ENCODE results near the gene MACROH2A1.

MACROH2A1 gene

DNA sequence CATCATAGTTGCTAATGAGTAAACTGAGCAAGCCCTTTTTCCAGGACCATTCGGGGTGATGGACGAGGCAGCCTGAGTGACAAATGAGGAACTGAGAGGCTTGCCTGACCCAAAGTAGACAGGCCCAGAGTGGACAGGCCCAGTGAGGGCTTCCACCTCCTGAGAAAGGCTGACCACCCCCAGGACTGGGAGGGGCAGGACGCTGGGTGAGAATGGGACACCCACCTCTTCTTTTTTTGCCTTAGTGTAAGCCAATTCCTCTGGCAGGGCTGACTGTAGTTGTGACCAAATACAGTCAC lies 68.3 kb downstream of the MACROH2A1 start:
- no peak overlapping the region for H3K27ac ChIP-seq
- TF ChIP-seq ZFX (IDR thresholded peaks at IDR 0.05), result no peak
- TF ChIP-seq, protein P1, sequence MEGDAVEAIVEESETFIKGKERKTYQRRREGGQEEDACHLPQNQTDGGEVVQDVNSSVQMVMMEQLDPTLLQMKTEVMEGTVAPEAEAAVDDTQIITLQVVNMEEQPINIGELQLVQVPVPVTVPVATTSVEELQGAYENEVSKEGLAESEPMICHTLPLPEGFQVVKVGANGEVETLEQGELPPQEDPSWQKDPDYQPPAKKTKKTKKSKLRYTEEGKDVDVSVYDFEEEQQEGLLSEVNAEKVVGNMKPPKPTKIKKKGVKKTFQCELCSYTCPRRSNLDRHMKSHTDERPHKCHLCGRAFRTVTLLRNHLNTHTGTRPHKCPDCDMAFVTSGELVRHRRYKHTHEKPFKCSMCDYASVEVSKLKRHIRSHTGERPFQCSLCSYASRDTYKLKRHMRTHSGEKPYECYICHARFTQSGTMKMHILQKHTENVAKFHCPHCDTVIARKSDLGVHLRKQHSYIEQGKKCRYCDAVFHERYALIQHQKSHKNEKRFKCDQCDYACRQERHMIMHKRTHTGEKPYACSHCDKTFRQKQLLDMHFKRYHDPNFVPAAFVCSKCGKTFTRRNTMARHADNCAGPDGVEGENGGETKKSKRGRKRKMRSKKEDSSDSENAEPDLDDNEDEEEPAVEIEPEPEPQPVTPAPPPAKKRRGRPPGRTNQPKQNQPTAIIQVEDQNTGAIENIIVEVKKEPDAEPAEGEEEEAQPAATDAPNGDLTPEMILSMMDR (conservative IDR thresholded peaks at IDR 0.05), result no peak

DNA sequence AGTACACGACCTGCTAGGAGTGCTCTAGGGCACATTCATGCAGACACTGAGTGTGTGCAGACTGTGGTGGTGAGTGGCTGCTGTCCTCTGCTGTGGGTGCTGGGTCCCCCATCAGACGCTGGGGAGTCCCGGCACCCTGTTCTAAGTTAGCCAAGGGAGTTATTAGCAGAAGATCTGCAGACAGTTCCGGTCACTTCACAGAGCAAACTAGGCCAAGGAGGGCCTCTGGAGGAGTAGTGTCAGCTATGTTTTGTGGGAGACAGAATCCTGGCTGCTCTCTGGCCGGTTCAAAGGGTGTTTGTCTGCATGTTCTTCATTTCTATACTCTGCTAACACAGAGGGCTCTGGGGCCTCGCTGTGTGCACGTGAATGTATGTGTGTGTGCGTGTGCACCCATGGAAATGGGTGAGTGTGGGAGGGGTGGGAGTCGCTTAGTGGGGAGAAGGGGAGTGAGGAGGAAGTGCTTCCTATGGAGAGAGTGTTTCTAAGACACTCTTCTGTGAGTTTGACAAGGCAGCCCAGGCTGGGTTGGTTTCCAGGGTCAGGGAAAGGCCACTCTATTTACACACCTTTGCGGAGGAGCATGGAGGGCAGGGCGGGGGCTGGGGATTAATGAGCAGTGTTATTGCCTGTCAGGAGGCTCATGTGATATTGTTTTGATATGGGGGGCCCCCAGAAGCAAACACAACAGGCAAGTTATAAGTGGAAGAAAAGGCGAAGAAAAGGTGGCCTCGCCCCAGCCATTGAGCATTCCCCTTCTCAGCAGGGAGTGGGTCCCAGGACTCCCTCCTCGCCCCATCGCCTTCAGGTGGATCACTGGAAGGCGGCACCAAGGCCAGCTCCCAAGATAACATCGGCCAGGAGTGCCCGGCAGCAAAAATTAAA lies 68.9 kb downstream of the MACROH2A1 start:
- H3K27ac ChIP-seq, result no peak overlapping the region
- TF ChIP-seq ZFX (IDR thresholded peaks at IDR 0.05), result no peak
- TF ChIP-seq, protein P1 (conservative IDR thresholded peaks at IDR 0.05), result no peak

DNA sequence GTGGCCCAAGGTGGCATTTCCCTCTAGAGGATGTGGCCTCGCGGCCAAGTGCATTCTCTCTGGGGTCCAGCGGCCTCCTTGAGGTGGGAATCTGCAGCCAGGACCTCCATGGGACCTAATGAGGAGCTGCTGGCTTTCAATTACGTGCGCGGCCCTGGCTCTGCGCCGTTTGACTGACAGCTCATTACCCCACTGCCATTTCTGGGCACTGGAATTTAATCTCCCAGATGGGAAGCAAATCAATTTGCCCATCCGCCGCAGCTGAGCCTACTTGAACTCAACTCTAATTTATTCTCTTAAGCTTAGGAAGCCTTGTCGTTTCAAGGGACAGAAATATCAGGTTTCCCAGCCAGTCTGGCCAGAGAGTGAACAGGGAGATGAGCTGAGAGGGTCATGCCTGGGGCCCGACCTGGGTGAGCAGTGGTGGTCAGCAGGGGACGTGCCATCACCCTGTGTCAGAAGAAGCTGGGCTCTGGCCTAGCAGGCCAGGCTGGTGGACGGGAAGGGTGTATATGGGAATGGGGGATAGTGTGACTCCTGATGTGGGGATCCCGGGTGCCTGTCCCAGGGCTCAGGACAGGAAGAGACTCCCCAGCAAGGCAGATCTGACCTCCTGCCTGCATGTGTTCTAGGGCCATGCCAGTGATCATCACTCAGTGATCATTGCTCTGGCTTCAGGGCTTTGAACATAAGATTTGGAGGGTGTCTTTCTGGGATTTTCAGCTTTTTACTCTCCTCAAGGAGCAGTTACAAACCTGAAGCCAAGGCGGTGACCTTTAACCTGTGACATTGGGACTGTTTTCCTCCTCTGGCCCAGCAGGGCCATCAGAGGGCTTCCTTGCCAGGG lies 69.7 kb downstream of the MACROH2A1 start:
- H3K27ac ChIP-seq, result no peak overlapping the region
- no peak for TF ChIP-seq ZFX (IDR thresholded peaks at IDR 0.05)
- TF ChIP-seq, protein P1 (conservative IDR thresholded peaks at IDR 0.05), result no peak

DNA sequence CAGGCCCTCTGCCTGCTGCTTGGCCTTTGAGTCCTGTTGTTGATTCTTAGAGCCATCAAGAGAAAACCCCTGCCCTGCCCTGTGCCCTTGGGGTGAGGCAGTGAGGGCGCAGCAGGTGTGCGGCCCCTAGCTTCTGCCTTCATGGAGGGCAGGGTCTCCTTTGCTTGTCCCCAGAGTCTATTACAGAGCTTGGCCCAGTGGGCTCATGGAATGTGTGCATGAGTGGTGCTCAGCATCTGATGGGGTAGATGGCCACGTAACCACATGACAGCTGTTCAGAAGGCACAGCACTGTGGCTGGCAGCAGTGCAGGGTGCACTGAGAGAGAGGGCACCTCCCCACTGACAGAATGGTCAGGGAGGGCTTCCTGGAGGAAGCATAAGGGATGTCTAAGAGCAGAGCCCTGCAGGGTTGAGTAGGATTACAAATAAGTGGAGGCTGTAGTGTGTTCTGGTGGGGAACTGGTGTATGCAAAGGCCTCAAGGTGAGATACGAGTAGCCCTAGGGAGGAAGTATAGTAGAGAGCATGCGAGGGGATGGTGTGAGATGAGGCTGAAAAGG lies 70.8 kb downstream of the MACROH2A1 start:
- TF ChIP-seq, protein P1 (conservative IDR thresholded peaks at IDR 0.05), result no peak
- no peak for TF ChIP-seq ZFX (IDR thresholded peaks at IDR 0.05)

DNA sequence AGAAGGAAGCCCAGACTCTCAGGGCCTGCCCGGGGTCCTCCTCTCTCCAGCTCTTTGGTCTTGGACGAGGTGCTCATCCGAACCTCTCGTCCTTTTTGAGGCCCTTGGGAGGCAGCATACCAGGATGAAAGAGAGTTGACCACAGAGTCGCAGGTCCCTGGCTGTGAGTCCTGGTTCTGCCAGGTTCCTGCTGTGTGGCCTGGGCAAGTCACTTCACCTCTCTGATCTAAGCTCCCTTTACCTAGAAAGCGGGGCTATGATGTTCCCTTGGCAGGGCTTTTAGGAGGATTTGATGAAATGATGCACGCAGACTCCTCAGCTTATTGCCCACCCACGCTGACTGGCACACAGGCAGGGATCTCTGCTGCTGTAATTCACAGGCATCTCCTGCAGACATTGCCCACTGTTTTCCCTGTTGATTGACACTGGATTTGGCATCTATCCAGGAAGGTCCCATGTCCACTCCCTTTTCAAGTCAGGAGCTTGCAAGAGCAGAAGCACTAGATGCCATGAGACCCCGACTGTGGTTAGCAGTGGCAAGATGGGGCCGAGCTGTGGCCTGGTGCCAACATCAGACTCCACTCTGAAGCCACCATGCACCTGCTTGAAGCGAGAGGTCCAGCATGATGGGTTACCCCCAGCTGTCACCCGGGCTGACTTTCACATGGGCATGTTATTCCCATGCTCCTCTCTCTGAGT lies 71.5 kb downstream of the MACROH2A1 start:
- TF ChIP-seq, protein P1 (conservative IDR thresholded peaks at IDR 0.05), result no peak
- no peak for TF ChIP-seq ZFX (IDR thresholded peaks at IDR 0.05)
- H3K27ac ChIP-seq, result no peak overlapping the region

More for the DNA sequence above, 70.8 kb downstream of the MACROH2A1 start:
- H3K27ac ChIP-seq, result no peak overlapping the region

DNA sequence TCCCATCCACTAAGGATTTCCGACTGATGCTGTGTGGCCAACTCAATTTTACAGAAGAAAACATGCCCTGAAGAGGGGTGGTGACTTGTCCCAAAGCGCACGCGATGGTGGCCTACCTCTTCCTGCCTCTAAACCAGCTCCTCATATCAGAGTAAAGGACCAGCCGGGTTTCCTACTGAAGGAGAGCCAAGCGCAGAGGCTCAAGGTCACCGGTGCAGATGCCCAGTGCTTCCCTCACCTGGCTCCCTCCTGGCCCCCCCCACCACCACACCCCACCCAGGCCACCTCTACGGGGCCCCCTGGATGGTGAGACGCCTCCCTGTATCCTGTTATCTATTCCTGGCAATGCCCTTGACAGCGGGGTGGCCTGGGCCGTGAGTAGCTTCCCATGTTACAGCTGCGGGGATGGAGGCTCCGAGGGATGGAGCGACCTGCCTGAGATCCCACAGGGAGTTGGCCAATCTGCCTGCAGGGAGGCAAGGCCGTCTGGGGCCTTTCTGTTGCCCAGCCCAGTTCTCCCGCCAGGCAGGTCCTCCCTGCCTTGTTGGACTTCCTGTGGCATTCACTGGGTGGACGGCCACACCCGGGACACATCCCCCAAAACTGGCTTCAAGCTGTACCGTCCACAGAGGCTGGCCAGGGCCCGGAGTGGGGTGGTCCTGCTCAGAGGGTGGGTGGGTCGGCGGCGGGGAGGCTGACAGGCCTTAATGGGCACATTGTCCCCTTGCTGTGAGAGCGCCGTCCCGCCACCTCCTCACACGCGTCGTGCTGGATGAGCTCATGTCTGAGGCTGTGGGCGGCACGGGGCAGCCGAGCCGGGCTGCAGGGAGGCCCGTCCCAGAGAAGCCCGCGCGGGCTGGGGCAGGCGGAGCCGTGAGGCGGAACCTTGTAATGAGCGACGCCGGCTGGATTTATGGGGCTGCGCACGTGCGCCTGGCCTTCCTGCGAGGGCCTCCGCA lies 72.5 kb downstream of the MACROH2A1 start:
- peak overlapping the region; percentile 5; the same call in 1 of the 2 replicates for H3K27ac ChIP-seq
- TF ChIP-seq, protein P1 (conservative IDR thresholded peaks at IDR 0.05), result no peak
- no peak for TF ChIP-seq ZFX (IDR thresholded peaks at IDR 0.05)
